HG03558 (cell line): Measurements from ENCODE around the gene PAX3.

Source experiments
- ATAC-seq: cut with Tn5 transposase; IDR thresholded peaks from one replicate; pipeline ENCODE4 v1.9.1; 2021; ENCODE audit warnings: moderate number of reproducible peaks; ENCODE audit not compliant: unreplicated experiment; ENCODE audit errors: extremely low read depth

The PAX3 gene

GRCh38 chr2:222299906-222300725 is 1.3 kb upstream of the PAX3 start:
- no peak for ATAC-seq

- no peak for ATAC-seq
Measured at GRCh38 chr2:222298001-222298310, 842 bp downstream of the PAX3 start.

- ATAC-seq, result no peak
Measured at GRCh38 chr2:222297600-222297935, 1.2 kb downstream of the PAX3 start.

GRCh38 chr2:222296911-222297599 is 1.7 kb downstream of the PAX3 start:
- no peak for ATAC-seq

DNA sequence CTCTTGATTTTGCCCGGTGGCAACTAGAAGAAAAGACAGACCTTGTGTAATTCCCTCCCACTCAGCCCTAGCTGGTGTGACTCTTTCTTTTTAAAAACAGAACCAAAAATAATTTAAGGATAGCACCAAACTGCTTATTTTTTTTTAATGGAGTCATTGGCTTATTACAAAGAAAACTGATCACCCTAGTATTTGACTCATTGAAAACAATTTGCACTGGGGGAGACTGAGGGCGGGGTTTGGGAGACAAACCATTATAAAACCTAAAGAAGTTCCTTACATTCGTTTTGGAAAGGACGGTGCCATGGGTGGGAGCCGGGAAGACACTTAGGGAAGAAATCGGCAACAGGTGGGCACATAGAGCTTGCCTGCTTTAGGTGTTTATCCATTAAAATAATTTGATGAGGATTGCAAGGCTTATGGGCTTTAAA is 2.5 kb downstream of the PAX3 start:
- ATAC-seq, result no peak

DNA sequence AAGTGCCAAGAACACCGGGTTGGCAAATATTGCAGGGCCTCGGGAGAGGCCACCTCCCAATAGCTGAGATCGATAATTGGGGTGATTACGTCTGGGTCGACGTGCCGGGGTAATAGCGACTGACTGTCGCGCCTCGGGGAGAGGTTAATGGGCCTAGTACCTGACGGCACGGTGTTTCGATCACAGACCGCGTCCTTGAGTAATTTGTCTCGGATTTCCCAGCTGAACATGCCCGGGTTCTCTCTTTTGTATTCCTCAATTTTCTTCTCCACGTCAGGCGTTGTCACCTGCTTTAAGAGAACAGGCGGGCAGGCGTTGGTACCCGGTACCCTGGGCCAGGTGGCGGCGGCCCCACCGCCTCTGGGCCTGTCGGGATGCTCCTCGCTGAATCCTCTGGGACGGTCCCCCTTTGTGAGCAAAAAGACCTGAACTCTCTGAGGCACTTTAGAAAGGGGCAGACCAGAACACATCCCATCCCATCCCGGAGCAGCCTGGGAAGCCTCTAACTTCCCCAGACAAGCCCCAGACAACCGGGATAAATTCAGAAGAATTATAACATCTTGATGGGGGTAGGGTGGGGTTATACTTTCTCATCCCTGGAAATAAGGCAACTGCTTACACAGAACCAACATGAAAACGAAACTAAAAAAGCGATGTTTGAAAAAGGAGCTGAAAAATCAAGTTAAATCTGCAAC is 3.3 kb downstream of the PAX3 start:
- no peak for ATAC-seq

DNA sequence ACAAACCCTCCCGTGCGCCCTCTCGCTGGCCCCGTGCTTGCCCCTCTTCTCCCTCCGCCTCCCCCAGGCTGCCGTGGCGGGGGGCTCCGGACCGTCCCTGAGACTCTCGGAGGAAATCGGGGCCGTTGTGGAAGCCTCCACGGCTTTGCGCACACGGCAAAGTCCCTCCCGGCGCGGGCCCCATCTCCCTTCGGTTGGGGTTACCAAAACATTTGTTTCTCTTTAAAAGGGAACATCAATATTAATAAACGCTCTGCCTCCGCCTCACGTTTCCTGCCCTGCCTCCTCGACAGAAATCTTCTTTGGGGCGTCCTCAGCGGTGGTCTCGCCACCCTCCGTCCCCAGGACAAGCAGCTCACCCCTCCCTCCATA is 3.8 kb downstream of the PAX3 start:
- ATAC-seq, result no peak

DNA sequence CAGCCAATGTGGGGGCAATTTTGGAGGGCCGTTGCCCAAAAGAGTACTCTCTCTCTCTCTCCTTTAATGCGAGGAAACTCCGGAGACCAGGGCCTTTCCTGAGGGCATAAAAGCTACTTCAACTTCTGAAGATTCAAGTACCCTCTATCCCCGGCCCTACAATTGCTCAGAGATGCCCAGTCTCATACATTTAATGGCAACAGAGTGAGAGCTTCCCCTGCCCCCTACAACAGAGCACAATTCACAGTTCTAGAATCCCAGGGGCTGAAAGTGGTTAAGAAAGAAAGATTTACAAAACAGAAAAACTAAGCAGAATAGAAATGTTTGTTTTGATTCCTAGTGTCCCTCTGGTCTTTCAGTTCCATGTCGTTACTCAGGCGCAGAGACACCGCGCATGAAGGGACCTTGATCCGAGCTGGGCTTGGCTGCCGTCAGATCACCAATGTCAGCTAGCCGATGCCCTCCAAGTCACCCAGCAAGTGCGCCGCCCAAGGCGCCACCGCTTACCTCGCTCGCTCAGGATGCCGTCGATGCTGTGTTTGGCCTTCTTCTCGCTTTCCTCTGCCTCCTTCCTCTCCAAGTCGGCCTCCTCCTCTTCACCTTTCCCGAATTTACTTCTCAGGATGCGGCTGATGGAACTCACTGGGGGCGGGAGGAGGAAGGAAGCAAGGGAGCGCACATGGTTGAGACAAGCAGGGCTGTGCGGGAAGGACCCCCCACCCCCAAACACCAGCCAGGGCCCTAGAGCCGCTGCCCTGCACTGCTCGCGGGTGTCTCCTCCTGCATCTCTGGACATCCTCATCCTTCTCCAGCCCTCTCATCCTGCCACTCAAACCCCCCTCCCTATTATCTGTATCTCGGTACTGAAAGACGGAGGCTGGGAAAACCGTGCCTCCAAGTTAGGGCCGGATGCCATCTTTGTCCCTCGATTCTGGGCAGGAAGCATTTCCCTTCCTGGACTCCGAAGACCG is 4.9 kb downstream of the PAX3 start:
- no peak for ATAC-seq

DNA sequence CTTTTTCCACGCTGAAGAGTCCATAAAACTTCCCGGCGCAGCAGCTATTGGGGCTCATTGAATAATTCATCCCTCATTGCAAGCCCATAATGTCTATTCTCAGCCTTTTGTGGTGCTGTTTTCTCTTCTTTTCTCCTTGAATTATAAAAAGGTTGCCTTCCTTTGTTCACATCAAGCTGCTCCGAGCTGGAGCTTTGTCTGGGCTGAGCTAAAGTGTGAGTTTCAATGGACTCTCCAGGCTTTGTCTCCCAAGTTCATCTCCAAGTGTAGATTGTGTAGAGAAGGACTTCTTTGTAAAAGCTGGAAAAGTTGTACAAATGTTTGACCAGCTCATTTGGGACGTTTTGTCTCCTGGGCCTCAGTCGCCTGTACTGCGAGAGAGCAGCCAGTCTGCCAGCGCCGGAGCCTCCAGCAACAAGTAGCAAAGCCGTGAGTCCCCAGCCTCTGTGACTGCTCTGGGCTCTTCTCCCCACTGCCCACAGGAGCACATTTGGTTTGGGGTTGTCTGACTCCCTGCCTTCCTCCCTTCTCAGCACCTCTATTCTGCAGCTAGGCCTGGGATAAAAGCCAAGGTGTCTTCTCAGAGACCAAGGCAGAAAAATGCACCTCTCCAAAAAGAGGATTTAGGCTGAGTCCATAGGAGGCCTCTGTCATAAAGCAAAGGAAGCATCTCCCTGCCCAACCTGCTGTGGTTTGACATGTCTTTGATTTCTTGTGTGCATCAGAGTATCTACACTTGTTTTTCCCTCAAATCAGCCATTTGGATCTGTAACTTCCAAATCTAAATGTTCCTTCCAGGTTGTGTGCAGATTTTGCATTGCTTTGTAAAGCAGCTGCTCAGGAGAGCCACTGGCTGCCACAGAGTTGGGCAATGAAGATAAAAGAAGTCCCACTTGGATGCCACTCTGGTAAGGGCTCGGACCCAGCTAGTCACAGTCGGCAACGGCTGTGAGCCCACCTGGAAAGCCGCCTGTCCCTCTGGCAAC is 6.4 kb downstream of the PAX3 start:
- ATAC-seq, result no peak

- no peak for ATAC-seq
Measured at GRCh38 chr2:222291485-222291841, 7.3 kb downstream of the PAX3 start.

DNA sequence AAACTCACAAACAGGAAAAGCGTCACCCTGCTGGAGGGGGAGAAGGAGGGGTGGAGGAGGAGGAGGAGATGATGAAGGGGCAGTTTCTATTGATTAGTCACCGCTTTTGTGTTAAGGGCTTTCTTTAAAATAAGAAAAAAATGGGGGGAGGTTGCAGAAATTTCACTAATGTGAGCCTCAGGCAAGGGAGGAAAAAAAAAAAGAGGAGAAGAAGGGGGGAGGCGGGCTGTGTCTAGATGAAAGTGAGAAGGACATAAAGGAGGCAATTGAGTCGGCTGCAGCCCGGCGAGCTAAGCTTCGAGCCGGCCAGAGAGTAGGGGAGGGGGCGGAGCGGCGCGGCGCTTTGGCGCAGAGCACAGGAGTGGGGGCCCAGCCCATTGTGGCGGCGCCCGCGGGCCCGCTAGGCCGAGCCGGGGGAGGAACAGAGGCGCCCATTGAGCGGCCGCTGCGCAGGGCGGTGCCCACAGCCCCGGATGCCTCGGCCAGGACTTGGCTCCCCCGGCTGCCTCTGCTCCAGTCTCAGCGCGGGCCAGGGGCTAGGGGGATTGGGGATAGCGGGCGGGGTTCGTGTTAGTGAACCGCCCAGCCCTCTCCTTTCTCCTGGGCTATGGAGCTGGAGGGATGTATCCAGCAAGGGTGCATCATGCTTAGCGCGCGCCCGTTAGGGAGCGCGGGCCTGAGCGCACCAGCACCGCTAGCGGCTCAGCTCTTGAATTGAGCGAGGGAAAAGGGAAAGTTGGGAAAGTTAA is 7.9 kb downstream of the PAX3 start:
- ATAC-seq, result no peak

DNA sequence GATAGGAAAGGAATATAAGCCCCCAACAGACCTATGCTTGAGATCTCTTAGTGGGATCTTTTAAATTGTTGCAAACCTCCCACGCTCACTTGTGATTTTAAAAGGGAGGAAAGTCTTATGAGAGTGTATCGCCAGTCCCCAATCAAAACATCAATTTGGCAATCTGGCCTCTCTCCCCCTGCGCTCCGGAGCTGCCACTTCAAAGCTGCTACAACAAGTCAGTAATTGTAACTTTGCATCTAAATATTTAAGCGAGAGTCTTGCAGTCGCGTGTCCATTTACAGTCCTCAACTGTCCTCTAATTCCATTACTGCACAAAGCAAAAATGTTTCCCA is 8.4 kb downstream of the PAX3 start:
- ATAC-seq, result no peak

DNA sequence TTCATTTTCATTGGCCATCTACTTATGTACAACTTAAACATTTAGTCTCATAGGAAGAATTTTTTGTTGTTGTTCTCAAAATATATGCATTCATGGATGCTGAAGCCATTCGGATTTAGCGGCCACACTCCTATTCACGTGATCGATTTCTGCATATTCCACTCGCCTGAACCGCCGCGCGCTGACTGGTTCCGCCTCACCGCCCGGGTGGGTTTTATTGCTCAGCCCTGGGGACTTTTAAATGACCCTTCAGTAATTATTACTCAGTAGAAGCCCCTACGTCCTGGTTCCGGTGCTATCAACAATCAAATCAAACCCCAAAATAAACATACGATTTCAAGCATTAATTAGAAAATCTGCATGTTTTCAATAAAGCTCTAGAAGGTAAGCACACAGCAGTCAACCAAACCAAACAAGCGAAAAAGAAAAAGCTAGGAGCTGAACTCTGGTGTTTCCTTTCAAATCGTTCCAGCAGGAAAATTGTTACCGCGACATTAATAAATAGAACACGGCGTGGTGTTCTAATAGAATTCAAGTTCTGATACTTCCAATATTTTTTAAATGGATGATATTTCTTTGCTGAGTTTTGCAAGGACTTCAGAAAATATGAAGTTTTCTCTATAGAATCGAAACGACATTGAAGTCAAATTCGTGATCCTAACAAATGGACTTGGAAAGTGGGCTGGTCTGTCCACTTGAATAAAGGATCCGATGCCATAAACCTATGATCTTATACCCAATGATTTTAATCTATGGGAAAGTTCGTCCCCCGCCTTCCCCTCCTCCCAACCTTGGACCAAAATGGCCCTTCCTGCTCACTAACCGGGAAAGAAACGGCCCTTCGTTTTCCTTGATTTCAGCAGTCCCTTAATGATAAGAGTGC is 9.3 kb downstream of the PAX3 start:
- ATAC-seq, result no peak

DNA sequence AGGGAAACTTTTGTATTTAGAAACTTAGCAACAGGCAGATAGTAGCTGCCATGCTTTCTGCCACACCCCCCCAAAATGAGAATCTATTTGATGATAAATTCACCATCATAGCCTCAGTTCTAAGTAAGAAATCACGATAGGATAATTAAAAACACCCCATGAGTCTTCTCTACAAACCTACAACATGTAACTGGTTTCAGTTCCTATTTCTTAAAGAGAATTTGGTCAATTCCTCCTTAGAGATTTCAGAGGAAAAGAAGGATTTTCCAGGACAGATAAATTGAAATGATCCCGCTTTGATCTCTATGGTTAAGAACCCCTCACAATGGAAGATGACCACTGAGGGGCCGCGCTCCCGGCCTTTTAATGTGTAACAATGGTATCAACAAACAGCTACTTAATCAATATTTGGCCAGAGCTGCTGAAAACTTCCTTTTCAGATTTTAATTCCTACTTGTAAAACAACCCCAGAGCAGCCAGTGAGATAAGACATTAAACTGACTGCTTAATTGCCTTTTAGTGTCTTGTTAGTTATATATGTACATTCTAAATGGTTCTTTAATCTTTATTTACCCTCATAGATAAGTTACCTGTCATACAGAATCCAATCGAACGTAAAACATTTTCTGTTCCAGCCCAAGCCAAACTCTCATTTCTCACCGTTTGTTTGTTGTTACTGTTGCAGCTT is 10.1 kb downstream of the PAX3 start:
- no peak for ATAC-seq

- no peak for ATAC-seq
Measured at GRCh38 chr2:222287862-222288479, 10.8 kb downstream of the PAX3 start.

- no peak for ATAC-seq
Measured at GRCh38 chr2:222284466-222284865, 14.3 kb downstream of the PAX3 start.

- no peak for ATAC-seq
Measured at GRCh38 chr2:222283634-222284033, 15.2 kb downstream of the PAX3 start.
